GM19468 (cell line): ENCODE data around the gene PLPPR4.

Experiments used
- ATAC-seq: cut with Tn5 transposase; IDR thresholded peaks from one replicate; pipeline ENCODE4 v1.9.1; 2021; ENCODE audit warnings: mild to moderate bottlenecking, moderate library complexity, moderate number of reproducible peaks; ENCODE audit not compliant: unreplicated experiment; ENCODE audit errors: extremely low read depth

PLPPR4 gene

GRCh38 chr1:99332561-99332960, 68.3 kb downstream of the PLPPR4 start:
- no peak for ATAC-seq

- ATAC-seq: no peak
Measured at GRCh38 chr1:99334991-99335390, 70.7 kb downstream of the PLPPR4 start.

- ATAC-seq: no peak
Measured at GRCh38 chr1:99347041-99347684, 82.9 kb downstream of the PLPPR4 start.

- ATAC-seq: no peak
Measured at GRCh38 chr1:99348397-99349132, 84.3 kb downstream of the PLPPR4 start.

GRCh38 chr1:99352821-99353220, 88.5 kb downstream of the PLPPR4 start:
- ATAC-seq: no peak

- ATAC-seq: no peak
Measured at GRCh38 chr1:99358770-99359169, 94.5 kb downstream of the PLPPR4 start.
